SH-SY5Y (cell line): Measurements from ENCODE around the gene UBE4B.

Experiments used
- GATA2 ChIP-seq: IDR thresholded peaks from 2 replicates; pipeline ENCODE4 v1.6.1; 2011; ENCODE audit warnings: mild to moderate bottlenecking, low read depth, low read length
- GATA3 ChIP-seq: IDR thresholded peaks from 2 replicates; pipeline ENCODE4 v1.6.1; 2011; ENCODE audit warnings: low read depth, mild to moderate bottlenecking, low read length, moderate library complexity

GRCh38 chr1:10052347-10052746 is 19.6 kb downstream of the UBE4B start:
- no peak for TF ChIP-seq GATA2
- TF ChIP-seq GATA3: no peak
